ENCODE results near the gene EZH2. TPM values are rescaled to one million over a fixed set of nuclear protein-coding genes. Genes with fewer than 3 reads are reported as not detected.

EZH2 gene
- total RNA-seq, 1 donor from 2014 or later: 6.6 TPM

DNA sequence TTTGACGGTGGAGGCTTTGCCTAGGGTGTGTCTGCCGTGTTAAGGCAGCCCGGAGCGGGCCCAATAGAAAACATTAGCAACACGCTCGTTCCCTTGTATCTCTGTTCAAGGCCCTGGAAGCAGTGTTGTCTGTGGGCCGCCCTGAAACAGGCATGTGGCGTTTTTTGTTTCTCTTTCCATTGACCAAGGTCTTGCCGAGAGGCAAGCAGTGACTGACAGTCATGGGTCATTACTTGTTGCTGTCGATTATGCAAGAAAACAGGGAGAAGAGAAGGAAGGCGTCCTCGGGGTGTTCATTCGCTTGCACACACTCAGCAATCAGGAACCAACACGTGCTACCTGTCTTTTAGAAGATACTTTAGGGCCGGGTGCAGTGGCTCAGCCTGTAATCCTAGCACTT lies 92.5 kb downstream of the EZH2 start:
- DNase-seq (ENCODE audit: low read depth) (no peak), FAIRE-seq (no peak)
- Histone ChIP-seq H3K27me3 (ENCODE audit: control insufficient read depth, insufficient read depth, low read length) (no peaks in the 10 kb centered on the region), H3K4me3 (ENCODE audit: low read depth, low read length) (no peak overlapping the region), H3K36me3 (ENCODE audit: control insufficient read depth, insufficient read depth, low read length) (peaks cover 17% of the 10 kb centered on the region)
- TF ChIP-seq, protein P1, sequence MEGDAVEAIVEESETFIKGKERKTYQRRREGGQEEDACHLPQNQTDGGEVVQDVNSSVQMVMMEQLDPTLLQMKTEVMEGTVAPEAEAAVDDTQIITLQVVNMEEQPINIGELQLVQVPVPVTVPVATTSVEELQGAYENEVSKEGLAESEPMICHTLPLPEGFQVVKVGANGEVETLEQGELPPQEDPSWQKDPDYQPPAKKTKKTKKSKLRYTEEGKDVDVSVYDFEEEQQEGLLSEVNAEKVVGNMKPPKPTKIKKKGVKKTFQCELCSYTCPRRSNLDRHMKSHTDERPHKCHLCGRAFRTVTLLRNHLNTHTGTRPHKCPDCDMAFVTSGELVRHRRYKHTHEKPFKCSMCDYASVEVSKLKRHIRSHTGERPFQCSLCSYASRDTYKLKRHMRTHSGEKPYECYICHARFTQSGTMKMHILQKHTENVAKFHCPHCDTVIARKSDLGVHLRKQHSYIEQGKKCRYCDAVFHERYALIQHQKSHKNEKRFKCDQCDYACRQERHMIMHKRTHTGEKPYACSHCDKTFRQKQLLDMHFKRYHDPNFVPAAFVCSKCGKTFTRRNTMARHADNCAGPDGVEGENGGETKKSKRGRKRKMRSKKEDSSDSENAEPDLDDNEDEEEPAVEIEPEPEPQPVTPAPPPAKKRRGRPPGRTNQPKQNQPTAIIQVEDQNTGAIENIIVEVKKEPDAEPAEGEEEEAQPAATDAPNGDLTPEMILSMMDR (IDR thresholded peaks at IDR 0.05; ENCODE audit: insufficient read depth, low read length, severe bottlenecking): no peak

DNA sequence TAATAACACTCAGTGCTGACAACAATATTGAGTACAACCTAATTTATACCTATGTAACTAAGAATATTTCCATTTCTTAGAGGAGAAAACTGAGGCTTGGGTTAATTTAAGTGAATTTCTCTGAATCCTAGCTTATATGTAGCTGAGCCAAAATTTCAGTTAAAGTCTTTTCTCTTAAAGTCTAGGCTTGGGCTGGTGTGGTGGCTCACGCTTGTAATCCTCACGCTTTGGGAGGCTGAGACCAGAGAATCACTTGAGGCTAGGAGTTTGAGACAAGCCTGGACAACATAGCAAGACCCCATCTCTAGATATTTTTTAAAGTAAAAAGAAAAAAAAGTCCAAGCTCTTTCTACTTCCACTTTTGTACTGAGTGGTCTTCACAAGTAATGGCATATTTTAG lies 93.2 kb downstream of the EZH2 start:
- TF ChIP-seq, protein P1 (IDR thresholded peaks at IDR 0.05; ENCODE audit: insufficient read depth, low read length, severe bottlenecking): no peak
- no peaks in the 10 kb centered on the region for H3K27me3 ChIP-seq (ENCODE audit: control insufficient read depth, insufficient read depth, low read length)
- FAIRE-seq (no peak), DNase-seq (ENCODE audit: low read depth) (no peak)
- H3K4me3 ChIP-seq (ENCODE audit: low read depth, low read length): no peak overlapping the region
- H3K36me3 ChIP-seq (ENCODE audit: control insufficient read depth, insufficient read depth, low read length): peaks cover 18% of the 10 kb centered on the region

DNA sequence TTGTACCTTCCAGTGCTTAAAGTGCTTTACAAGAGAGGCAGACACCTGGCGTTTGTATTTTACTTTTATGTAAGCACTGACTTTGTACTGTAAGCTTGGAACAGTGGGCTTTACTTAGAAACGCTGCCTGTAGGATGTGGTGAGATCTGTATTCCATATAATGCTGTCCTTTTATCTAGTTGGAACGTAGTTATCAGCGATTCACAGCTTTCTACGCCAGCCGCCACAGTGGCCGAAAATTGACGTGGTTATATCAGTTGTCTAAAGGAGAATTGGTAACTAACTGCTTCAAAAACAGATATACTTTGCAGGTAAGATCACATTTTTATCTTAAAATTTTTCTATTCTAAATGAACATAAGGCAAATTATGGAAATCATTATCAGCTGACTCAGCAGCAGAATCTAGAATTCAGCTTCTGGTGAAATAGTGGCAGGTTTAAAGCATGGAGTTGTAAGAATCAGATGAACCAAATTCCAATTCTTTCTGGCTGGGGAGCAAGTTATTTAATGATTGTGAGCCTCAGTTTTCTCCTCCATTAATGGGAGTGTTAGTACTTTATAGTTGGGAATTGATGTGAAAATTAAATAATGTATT lies 93.9 kb downstream of the EZH2 start:
- Histone ChIP-seq H3K27me3 (ENCODE audit: control insufficient read depth, insufficient read depth, low read length) (no peaks in the 10 kb centered on the region), H3K36me3 (ENCODE audit: control insufficient read depth, insufficient read depth, low read length) (peaks cover 20% of the 10 kb centered on the region), H3K4me3 (ENCODE audit: low read depth, low read length) (no peak overlapping the region)
- no peak for FAIRE-seq
- TF ChIP-seq, protein P1 (IDR thresholded peaks at IDR 0.05; ENCODE audit: insufficient read depth, low read length, severe bottlenecking): no peak
- DNase-seq (ENCODE audit: low read depth): no peak

DNA sequence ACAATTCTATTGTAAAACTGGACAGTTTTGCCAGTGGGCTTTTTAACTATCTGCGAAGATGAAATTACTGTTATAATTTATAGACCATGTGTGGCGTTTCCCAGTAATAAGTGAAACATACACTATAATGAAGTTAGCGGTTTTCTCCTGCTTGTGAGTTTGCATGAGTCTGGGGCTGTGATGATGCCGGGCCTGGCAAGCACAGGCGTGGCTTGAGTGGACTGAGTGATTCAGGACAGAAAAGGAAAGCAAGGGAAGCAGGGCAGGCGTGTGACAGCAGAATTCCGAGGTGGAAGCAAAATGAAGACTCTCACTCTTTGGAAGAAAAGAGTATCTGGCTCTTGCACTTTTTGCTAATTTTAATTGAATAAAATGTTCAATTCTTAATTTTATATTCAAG lies 94.9 kb downstream of the EZH2 start:
- FAIRE-seq (no peak), DNase-seq (ENCODE audit: low read depth) (no peak)
- Histone ChIP-seq H3K4me3 (ENCODE audit: low read depth, low read length) (no peak overlapping the region), H3K27me3 (ENCODE audit: control insufficient read depth, insufficient read depth, low read length) (no peaks in the 10 kb centered on the region), H3K36me3 (ENCODE audit: control insufficient read depth, insufficient read depth, low read length) (peaks cover 20% of the 10 kb centered on the region)
- TF ChIP-seq, protein P1 (IDR thresholded peaks at IDR 0.05; ENCODE audit: insufficient read depth, low read length, severe bottlenecking): no peak

DNA sequence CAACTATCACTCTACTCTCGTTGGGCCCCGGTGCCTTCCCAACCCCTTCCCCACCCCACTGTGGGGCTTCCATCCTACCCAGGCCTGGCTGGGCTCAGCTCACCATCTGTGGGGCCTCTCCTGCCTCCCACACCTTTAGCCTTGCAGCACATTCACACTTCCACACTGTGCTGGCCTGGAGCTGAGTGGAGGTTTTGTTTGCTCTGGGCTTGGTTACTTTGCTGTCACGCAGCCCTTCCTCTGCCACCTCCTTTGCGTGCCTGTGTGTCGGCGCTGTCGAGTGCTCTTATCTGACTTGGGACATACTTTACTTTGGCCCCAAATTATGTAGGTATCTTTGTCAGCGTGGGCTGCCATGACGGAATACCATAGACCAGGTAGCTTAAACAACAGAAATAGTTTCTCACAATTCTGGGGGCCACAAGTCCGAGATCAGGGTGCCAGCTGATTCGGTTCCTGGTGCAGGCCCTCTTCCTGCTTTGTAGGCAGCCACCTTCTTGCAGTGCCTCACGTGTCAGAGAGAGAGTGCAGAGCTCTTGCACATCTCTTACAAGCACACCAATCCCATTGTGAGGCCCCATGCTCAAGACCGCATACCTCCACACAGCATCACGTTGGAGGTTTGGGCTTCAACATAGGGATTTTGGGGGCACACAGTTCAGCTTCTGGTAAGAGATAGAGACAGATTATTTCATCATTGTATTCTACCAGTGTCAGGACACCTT lies 96.4 kb downstream of the EZH2 start:
- Histone ChIP-seq H3K36me3 (ENCODE audit: control insufficient read depth, insufficient read depth, low read length) (peaks cover 20% of the 10 kb centered on the region), H3K4me3 (ENCODE audit: low read depth, low read length) (no peak overlapping the region), H3K27me3 (ENCODE audit: control insufficient read depth, insufficient read depth, low read length) (no peaks in the 10 kb centered on the region)
- FAIRE-seq (no peak), DNase-seq (ENCODE audit: low read depth) (no peak)
- TF ChIP-seq, protein P1 (IDR thresholded peaks at IDR 0.05; ENCODE audit: insufficient read depth, low read length, severe bottlenecking): no peak
